NOMO-1 treated with dmso at 0.1 percent for 144 hours (cell line): ENCODE measurements around the gene HNRNPUL1.

ENCODE experiments used
- DNase-seq: peaks from one replicate; lab custom pipeline; 2025; ENCODE audit not compliant: unreplicated experiment; lab: John Stamatoyannopoulos, UW

The HNRNPUL1 gene

GRCh38 chr19:41351339-41352245 is 87.4 kb downstream of the HNRNPUL1 start:
- DNase-seq, result peak; percentile 59

- no peak for DNase-seq
These were observed 88.1 kb downstream of the HNRNPUL1 start for GRCh38 chr19:41352279-41352608.

GRCh38 chr19:41352609-41353465 is 88.7 kb downstream of the HNRNPUL1 start:
- peak; percentile 77 for DNase-seq

GRCh38 chr19:41353466-41354342 is 89.5 kb downstream of the HNRNPUL1 start, which contains the start of gene TGFB1:
Gene TGFB1 (minus strand): TSS chr19:41353922. CDS start chr19:41353044, 878 bp downstream.
- DNase-seq, result peak; percentile 81

GRCh38 chr19:41354343-41354953 is 90.3 kb downstream of the HNRNPUL1 start:
- no peak for DNase-seq

GRCh38 chr19:41355035-41355434 is 90.9 kb downstream of the HNRNPUL1 start:
- no peak for DNase-seq

GRCh38 chr19:41355802-41356201 is 91.6 kb downstream of the HNRNPUL1 start:
- DNase-seq, result no peak

- no peak for DNase-seq
These were observed 93.0 kb downstream of the HNRNPUL1 start for GRCh38 chr19:41356984-41357739.
